Psoas muscle (tissue), 8 donors: ENCODE results near the gene SCRN2. TPM values are rescaled to one million over a fixed set of nuclear protein-coding genes. Genes with fewer than 3 reads are reported as not detected.

ENCODE experiments used
- ATAC-seq, 4 donors: fragments of 200-7000 bp; cut with Tn5 transposase; one replicate each; pipeline ENCODE4 v1.9.1; 2020; ENCODE audit warnings: moderate library complexity in 3 of 4, mild to moderate bottlenecking in 2 of 4
- DNase-seq, 2 donors: peaks; one replicate each; pipeline ENCODE4 v3.0.0-alpha.2; 2020
- H3K27ac ChIP-seq: fragments of 200-600 bp; one replicate; pipeline ENCODE4 v1.8.0; 2022
- H3K27me3 ChIP-seq, 3 donors: fragments of 200-600 bp in 1 of 3; one replicate each; pipeline versions ENCODE4 v1.6.1 to v1.8.0; 2013 to 2022; ENCODE audit warnings: low read length in 2 of 3, mild to moderate bottlenecking in 2 of 3, moderate library complexity in 1 of 3; ENCODE audit not compliant: insufficient read depth in 3 of 3
- H3K36me3 ChIP-seq, 2 donors: fragments of 200-600 bp in 1 of 2; one replicate each; pipeline versions ENCODE4 v1.6.1 to v1.8.0; 2013 to 2022; ENCODE audit warnings: low read depth in 1 of 2, mild to moderate bottlenecking in 1 of 2, moderate library complexity in 1 of 2; ENCODE audit not compliant: insufficient read depth in 1 of 2
- H3K4me1 ChIP-seq: fragments of 200-600 bp; one replicate; pipeline ENCODE4 v1.8.0; 2022
- H3K4me3 ChIP-seq: fragments of 200-600 bp; one replicate; pipeline ENCODE4 v1.8.0; 2022; ENCODE audit warnings: mild to moderate bottlenecking
- H3K9me3 ChIP-seq: fragments of 200-600 bp; one replicate; pipeline ENCODE4 v1.8.0; 2022
- CTCF ChIP-seq: fragments of 200-600 bp; IDR thresholded peaks from one replicate; pipeline ENCODE4 v1.8.0; 2022; ENCODE audit warnings: antibody characterized with exemption
- WGBS, 3 donors: extraction: QIAGEN DNeasy Blood & Tissue Kit; methylation state at CpG; one replicate each; pipeline versions ENCODE4 v1.1.6 to v1.1.7; 2013; 5-methylcytosine and 5-hydroxymethylcytosine counted together
- intact Hi-C, 2 donors: fragments of 100-400 bp; cut with DNase I; formaldehyde crosslinking; loops; one replicate each; pipeline versions ENCODE4 v1.11.0 to v1.14.2; 2022
- polyA plus RNA-seq, 3 donors: library from polyadenylated mRNA; stranded (reverse); fragments of 200-250 nt; gene quantifications; one replicate each; pipeline ENCODE4 v1.2.3, GENCODE V29; 2013
- total RNA-seq, 4 donors: library from RNA; stranded (reverse); fragmentation: NEBNext Ultra II Directional in 2 of 4; extraction: Animal tissue kit (Norgen Biotek cat#: 25700) in 2 of 4; gene quantifications; one replicate each; pipeline versions ENCODE4 v1.2.1 to v1.2.4, GENCODE V29; 2021 to 2023
- donor health status: healthy with polysubstance abuse.
- donor health status: DM: no; HTN: no; CAD: no; lungs with moderate emphysema.
- donor health status: Bipolar disorder and iron deficiency.
- donor health status: healthy.
- donor health status: DM: yes; HTN: yes; CAD: no.
- donor health status: DM: no; HTN: no; CAD: no.
- donor health status: DM: no; HTN: no; CAD: no.
- donor health status: DM: yes; HTN: yes; CAD: no.

SCRN2 gene
- total and polyA plus RNA-seq, 7 donors: 10.7 to 33.5 (median 17.3) TPM

- no peaks in the 10 kb centered on the region for H3K9me3 ChIP-seq
- WGBS, 3 donors: 13 to 19% (median 17%) methylated on average over 25 to 31 of the region's 31 CpGs
- H3K4me3 ChIP-seq: no peak overlapping the region
- H3K4me1 ChIP-seq: peaks cover 16% of the 10 kb centered on the region
- ATAC-seq: no peak
- intact Hi-C loops: loop anchor here in 1 of 2 donors (5.0 to 10.0 kb wide), 2 partner anchors 170 to 288 kb away; no protein-coding TSS in a partner anchor
- no peak for TF ChIP-seq CTCF
- H3K27ac ChIP-seq: no peak overlapping the region
- H3K27me3 ChIP-seq: peaks cover 0 to 63% (median 28%) of the 10 kb centered on the region in 3 donors
- H3K36me3 ChIP-seq: no peaks in the 10 kb centered on the region
- no peak for DNase-seq
These were observed 5.8 kb upstream of the SCRN2 start for GRCh38 chr17:47846716-47847340.

- Histone ChIP-seq H3K36me3 (no peaks in the 10 kb centered on the region), H3K4me3 (no peak overlapping the region), H3K27me3 (peaks cover 0 to 54% (median 24%) of the 10 kb centered on the region in 3 donors), H3K4me1 (peaks cover 13% of the 10 kb centered on the region), H3K9me3 (no peaks in the 10 kb centered on the region), H3K27ac (no peak overlapping the region)
- DNase-seq (no peak), ATAC-seq (no peak)
- WGBS, 3 donors: 75 to 80% (median 78%) methylated on average over 1 to 3 of the region's 3 CpGs
- intact Hi-C loops: loop anchor here in 1 of 2 donors (5.0 to 10.0 kb wide), 2 partner anchors 172 to 289 kb away; no protein-coding TSS in a partner anchor
- TF ChIP-seq CTCF: no peak
These were observed 4.6 kb upstream of the SCRN2 start for GRCh38 chr17:47845716-47846075.

- no peak overlapping the region for H3K27ac ChIP-seq
- H3K36me3 ChIP-seq: no peaks in the 10 kb centered on the region
- intact Hi-C loops: loop anchor here in 1 of 2 donors (5.0 to 10.0 kb wide), 2 partner anchors 172 to 290 kb away; no protein-coding TSS in a partner anchor
- no peaks in the 10 kb centered on the region for H3K9me3 ChIP-seq
- TF ChIP-seq CTCF: no peak
- no peak overlapping the region for H3K4me3 ChIP-seq
- H3K27me3 ChIP-seq: peaks cover 0 to 48% (median 21%) of the 10 kb centered on the region in 3 donors
- H3K4me1 ChIP-seq: peaks cover 13% of the 10 kb centered on the region
- WGBS, 3 donors: 55 to 62% (median 57%) methylated on average over 4 of the region's 4 CpGs
- DNase-seq (no peak), ATAC-seq (no peak)
These were observed 4.0 kb upstream of the SCRN2 start for GRCh38 chr17:47844814-47845715.

- Histone ChIP-seq H3K4me1 (peaks cover 17% of the 10 kb centered on the region), H3K27me3 (peaks cover 0 to 40% (median 17%) of the 10 kb centered on the region in 3 donors), H3K9me3 (no peaks in the 10 kb centered on the region), H3K27ac (no peak overlapping the region), H3K36me3 (no peaks in the 10 kb centered on the region), H3K4me3 (no peak overlapping the region)
- no peak for TF ChIP-seq CTCF
- DNase-seq (no peak), ATAC-seq (no peak)
- intact Hi-C loops: loop anchor here in 1 of 2 donors (10.0 kb wide), 1 partner anchor 291 kb away; no protein-coding TSS in a partner anchor
- WGBS, 3 donors: 80 to 83% (median 83%) methylated on average over 5 of the region's 5 CpGs
These were observed 3.2 kb upstream of the SCRN2 start for GRCh38 chr17:47844227-47844626.
